HG02884 (cell line): ENCODE measurements around the gene GIMAP6.
"Not testable (repeated sequence)": the region's sequence is repeated elsewhere in the genome, so short reads cannot be mapped to it uniquely, and the experiment has no call there.

Source experiments
- ATAC-seq: cut with Tn5 transposase; IDR thresholded peaks from one replicate; pipeline ENCODE4 v1.9.1; 2021; ENCODE audit warnings: mild to moderate bottlenecking, moderate library complexity; ENCODE audit not compliant: unreplicated experiment

The GIMAP6 gene

DNA sequence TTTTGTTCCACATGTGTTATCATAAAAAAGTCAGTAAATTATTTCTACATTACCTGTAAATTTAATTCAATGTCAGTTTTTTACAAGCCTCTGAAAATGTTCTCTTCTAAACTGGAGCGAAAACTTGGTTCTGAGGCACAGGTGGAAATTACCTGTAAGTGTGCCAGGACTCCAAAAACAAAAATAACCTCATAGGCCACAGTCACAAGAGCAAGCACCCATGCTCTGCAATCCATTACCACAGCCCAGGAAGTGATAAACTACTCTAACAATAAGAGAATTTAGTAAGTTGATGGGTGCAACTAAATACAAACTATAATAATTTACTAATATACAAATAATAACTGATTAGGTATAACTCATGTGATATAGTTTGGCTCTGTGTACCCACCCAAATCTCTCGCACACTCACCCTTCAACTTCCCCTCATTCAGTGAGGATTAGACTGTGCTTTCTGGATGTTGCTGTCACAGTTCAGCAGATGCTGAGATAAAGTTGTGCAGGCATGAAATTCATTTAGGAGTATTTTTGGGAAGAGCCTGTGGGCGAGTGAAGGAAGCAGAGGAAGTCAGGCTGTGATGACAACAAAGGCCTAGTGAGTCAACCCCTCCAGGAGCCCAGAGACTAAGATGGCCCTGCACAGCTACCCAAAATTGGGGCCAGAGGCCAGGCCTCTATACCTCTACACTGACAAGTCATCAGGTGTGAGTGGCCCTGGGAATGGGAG lies 16.3 kb upstream of the GIMAP6 start:
- no peak for ATAC-seq

DNA sequence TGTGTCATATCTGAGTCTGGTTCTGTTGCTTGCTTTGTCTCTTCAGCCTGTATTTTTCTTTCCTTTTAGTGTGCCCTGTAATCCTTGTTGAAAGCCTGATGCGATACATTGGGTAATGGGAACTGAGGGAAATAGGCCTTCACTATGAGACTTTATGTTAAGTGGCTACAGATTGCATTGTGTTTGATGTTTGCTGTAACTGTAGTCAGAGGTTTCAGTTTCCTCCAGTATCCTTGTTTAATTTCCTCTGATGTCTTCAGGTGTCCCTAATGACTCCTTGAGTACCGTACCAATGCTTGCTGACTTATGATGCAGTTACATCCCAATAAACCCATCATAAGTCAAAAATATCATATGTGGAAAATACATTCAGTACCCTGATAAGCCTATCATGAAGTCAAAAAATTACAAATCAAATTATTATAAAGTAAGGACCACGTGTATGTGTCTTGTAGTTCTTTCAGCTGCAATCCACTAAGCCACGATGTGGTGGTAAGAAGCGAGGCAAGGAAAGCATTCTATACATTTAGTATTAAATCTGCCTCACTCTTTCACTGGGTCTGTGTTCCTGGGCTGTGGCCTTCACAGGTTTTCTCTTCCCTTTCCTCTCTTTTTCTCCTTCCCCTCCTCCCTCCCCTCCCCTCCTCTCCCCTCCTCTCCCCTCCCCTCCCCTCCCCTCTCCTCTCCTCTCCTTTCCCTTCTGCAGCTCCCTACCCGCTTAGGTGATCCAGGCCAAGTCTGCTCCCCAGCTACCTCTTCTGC lies 13.3 kb upstream of the GIMAP6 start:
- no peak for ATAC-seq

DNA sequence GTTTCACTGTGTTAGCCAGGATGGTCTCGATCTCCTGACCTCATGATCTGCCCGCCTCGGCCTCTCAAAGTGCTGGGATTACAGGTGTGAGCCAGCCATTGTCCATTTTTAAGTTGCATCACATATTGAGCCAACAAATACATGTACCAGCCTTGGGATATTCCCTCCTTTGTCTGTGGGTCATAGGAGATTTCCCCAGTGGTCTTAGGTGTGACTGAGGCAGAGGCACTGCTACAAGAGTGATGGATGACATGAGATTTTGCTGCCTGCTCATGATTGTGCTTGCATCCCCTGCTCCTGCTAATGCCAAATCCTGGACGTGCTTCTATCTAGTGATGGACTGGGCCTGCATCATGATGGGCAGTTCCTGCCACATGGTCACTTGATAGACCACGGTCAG lies 10.7 kb upstream of the GIMAP6 start:
- ATAC-seq, result no peak

DNA sequence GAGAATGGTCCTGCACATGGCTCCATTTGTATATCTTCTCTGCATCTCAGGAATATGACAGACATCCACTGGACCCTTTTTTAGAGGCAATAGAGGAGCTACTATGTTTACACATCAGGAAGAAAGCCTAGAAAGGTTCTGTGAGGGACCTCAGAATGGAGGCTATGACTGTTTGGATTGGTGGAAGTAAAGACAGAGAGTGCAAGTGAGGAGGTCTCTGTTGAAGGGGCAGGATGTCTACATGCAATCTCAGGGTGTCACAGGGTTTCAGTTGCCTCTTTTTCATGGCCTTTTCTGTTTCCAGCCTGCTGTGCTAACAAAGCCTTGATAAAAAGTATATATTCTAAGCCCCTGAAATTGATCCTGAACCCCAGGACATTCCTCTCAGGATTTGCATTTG lies 9.7 kb upstream of the GIMAP6 start:
- ATAC-seq, result no peak

DNA sequence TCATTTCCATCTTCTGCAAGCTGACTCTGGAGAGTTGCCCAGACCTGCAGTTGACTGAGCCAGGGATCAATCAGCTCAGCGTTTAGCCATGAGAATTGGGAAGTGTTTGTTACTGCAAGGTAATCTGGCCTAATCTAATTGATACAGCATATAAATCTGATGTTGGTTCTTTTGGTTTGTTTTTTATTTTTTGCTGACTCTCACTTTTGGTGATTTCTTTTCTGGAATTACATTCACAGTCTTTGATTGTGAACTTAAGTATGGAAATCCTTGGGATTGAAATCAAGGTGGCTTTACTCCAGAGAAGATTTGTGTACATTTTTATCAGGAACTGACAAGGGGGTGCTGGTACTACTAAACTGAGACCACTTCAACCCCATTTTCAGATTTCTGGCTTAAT lies 1.7 kb upstream of the GIMAP6 start:
- no peak for ATAC-seq

GRCh38 chr7:150631084-150631826 lies 930 bp downstream of the GIMAP6 start:
- ATAC-seq, result no peak

DNA sequence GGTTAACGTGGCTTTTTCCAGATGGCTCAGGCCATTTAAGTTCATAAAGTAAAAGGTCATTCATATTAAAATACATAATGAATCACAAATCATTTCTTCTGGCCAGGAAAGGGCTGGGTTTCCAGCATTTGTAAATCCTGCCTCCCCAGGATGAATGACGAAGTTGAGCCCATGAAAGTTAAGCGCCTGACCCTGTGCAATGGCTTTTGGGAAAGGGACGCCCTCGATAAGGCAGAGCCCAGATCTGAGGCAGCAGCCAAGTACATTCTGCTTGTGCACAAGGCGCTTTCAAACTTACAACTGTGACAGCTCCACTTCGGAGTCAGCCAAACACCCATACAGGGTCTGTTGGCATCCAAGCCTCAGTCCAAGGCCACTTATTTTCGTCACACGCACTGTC lies 2.8 kb downstream of the GIMAP6 start:
- ATAC-seq, result no peak

DNA sequence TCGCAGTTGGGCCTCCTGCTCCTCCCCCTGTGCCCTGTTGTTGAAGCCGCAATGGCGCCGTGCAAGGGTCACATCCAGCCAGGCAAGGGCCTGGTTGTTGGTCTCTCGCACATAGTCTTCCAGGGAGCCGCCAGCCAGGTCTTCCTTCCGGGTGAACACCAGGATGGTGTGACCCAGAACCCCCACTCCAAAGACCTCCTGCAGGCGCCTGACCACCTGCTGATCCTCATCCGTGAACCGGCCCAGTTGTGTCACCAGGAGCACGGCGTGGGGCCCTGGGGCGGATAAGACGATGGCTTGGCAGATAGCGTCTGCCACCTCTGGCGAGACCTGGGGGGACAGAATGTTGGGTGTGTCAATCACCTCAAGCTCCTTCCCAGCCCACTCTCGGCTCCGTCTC lies 4.2 kb downstream of the GIMAP6 start:
- ATAC-seq, result no peak

DNA sequence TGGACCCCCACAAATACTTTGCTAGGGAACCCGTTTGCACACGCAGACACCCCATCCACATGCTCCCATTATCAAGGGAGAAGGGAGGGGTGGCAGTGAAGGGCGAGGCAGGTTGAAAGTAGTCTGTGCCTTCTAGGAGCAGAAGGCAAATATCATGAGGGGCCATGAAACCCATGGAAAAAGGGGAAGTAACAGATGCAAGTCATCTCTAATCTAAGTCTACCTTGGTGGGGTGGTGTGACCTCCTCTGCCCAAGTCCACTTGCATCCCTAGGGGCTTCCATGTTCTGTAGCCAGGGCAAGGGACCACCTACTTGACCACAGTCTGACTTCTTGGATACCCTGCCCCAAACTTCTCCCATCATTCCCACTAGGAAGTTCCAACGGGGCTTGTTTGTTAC lies 5.5 kb downstream of the GIMAP6 start:
- ATAC-seq, result no peak

- ATAC-seq, result peak; percentile 56
Measured at GRCh38 chr7:150621376-150621775, 10.8 kb downstream of the GIMAP6 start.

DNA sequence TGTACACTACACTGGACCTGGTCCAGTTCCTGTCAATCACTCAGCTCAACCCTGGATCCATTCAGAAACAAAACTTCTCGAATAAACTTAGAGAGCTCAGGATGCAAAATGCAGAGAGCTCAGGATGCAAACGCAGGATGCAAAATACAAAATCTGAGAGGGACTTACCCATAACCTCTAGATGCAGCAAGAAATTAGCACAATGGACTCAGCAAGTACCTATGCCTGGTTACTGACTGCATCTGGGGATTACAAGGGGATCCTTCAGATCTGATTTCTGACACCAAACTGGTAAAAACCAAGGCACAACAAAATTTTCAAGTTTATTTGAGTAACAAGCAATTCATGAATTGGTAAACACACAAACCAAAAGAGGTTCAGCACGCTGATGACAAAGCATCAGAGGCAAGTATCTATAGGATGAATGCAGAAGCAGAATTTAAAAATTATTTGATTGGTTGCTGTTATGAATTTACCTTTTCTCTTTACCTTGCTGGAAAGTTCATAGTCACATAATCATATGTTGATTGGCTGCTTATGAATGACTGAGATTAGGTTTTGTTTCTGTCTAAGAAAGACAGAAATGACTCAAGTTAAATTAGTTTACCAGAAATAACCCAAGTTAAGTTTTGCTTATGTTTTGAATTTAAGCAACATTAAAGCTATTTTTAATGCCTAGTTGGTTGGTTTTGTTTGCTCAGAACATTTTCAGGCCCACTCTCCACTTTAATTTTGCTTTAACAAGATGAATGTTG lies 11.4 kb downstream of the GIMAP6 start:
- peak; percentile 66 for ATAC-seq

DNA sequence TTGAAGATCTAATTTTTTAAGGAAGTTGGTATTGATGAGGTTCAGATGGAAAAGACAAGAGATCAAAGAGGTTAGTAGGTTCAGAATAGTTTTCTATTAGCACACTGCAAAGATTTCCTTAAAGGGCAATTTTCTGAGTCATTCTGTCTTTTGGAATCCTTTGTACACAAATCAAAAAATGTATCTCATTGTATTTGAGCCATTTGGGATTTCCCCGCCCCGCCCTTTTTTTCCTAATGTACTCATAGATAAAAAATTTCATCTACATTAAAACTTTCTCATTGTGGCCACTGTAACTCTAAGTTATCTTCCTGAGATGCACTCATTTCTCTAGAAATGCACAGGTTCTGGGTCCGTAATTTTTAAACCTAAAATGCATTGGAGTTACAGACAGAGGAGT lies 12.1 kb downstream of the GIMAP6 start:
- no peak for ATAC-seq

DNA sequence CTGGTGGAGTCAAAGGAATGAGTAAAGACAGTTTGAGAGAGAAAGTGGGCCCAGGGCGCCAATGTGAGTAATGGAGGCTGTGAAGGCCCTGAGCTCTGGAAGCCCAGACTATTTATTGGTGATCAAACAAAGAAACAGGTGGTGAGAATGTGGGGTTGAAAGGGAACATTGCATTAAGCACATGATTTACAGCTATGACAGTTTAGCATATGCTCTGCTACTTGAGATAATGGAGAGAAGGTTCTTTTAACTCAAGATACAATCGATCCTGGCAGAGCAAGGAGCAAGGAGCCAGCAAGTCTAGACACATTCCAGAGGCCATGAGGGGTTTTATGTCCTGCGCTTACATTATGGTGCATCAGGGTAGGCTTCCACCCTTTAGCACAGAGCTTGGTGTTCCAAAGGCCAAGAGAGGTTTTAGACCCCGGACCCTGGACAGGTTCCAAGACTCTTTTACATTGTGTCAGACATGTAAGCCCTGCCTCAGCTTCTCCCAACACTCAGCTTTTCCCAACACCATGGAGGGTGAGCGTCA lies 16.9 kb downstream of the GIMAP6 start:
- ATAC-seq, result not testable (repeated sequence)

DNA sequence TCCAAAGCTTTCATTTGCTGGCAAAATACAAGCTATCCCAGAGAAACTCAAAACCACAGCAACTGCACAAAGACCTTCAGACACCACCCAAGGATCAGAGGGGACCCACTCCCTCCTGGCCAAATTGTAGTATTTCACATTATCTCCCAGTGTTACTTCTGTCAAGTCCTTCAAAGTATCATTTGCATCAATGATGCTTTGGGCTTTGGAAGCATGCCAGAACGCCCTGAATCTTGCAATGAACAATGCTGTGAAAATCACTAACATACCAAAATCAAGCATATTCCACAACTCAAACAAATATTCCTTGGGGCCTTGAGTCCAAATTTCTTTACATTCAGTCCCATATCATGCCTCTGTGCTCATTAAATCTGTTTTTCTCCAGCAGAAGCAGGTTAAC lies 17.8 kb downstream of the GIMAP6 start:
- ATAC-seq, result not testable (repeated sequence)

DNA sequence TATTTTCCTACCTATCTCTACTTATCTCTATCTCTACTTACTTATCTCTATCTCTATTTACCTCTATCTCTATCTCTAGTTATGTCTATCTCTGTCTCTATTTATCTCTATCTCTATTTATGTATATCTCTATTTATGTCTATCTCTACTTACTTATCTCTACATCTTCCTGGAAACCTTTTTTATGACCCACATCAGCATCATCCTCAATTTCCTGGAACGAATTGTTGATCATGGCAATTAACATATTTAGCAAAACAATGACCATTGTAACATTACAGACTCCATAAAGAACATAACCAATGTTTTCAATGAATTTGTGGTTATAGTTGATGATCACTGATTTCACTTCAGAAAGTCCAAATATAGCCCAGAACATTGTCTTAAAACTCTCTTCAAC lies 18.3 kb downstream of the GIMAP6 start:
- ATAC-seq, result no peak

DNA sequence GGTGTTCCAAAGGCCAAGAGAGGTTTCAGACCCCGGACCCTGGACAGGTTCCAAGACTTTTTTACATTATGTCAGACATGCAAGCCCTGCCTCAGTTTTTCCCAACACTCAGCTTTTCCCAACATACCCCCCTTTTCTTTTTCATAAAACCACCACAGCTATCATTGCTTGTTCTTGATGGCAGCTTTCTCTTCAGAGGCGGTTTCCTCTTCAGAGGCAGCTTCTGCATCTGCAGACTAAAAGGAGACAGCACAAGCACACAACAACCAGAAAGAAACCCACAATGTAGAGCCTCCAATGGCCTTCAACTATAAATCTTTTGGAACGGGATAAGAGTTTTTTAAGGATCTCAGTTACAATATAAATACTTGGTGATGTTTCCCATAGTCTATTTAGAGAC lies 19.3 kb downstream of the GIMAP6 start:
- no peak for ATAC-seq

DNA sequence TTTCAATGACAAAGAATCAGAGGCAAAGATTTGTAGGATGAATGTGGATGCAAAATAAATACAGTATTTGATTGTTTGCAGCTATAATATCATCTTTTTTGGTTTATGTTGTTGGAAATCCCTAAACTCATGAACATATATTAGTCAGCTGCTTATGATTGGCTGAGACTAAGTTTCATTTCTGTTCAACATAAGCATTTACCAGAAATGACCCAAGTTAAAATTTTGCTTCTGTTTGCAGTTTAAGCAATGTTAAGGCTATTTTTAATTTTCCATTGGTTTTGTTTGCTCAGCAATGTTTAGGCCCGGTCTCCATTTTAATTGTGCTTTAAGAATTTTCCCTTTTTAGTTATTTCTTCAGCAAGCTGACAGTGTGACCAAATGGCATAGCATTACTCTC lies 22.0 kb downstream of the GIMAP6 start:
- ATAC-seq, result no peak

GRCh38 chr7:150603600-150603999 lies 28.6 kb downstream of the GIMAP6 start:
- not testable (repeated sequence) for ATAC-seq

DNA sequence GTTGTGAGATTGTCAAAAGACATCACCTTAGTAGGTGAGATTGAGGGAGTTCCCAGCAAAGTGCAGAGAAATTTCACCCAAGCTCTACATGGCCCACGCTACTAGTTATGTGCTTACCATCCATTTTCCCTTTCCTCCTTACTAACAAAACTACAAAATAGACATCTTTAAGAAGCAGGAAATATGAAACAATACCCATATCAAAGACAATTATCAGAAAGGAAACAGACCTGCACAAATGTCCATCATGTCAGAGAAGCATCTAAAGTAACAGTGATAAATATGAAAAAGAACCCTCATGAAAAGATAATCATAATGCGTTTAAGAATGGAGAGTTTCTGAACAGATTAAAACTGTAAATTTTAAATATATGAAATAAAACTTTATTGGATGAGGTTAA lies 36.8 kb downstream of the GIMAP6 start:
- no peak for ATAC-seq

DNA sequence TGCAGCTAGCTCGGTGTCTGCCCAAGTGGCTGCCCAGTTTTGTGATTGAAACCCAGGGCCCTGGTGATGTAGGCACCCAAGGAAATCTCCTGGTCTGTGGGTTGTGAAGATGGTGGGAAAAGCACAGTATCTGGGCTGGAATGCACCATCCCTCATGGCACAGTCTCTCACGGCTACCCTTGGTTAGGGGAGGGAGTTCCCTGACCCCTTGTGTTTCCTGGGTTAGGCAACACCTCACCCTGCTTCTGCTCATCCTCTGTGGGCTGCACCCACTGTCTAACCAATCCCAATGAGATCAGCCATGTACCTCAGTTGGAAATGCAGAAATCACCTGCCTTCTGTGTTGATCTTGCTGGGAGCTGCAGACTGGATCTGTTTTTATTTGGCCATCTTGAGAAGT lies 37.4 kb downstream of the GIMAP6 start:
- no peak for ATAC-seq

DNA sequence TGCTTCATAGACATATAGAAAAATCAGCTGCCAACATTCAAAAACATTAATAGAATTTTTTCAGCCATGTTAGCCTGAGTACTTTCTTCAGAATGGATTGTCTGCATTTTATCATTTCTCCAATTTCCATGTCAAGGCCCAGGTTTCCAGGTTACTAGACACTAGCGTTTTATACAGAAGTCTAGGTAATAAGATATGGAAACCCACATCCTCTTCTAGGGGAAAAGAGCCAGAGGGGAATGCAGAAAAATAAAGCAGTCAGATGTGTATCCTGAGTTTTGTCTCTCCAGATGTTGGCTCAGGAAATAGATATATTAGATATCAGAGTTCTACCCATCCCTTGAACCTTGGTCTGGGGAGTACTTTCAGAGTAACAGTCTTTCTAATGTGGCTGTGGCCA lies 44.6 kb downstream of the GIMAP6 start:
- ATAC-seq, result no peak
